ENCODE measurements around the gene SH2D3A.
A peak's percentile ranks its signal among the peaks of the same experiment; 100 is the strongest.
"Not testable (repeated sequence)": the region's sequence is repeated elsewhere in the genome, so short reads cannot be mapped to it uniquely, and the experiment has no call there.

The SH2D3A gene

GRCh38 chr19:6793411-6793810 lies 26.2 kb upstream of the SH2D3A start:
- in situ Hi-C loops (cut with HindIII; ENCODE audit: low pct_ligation_motif_present, low pct_unique_long_range_greater_than_20kb, low sequenced_read_pairs): no loop called here
- DNase-seq: no peak

DNA sequence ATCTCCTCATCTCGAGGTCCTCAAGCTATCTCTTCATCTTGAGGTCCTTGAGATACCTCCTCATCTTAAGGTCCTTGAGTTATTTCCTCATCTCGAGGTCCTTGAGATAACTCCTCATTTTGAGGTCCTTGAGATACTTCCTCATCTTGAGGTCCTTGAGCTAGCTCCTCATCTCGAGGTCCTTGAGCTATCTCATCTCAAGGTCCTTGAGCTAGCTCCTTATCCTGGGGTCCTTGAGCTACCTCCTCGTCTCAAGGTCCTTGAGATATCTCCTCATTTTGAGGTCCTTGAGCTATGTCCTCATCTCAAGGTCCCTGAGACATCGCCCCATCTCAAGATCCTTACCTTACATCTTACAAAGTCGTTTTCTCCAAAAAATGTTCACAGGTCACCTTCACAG lies 24.0 kb upstream of the SH2D3A start:
- no peak for DNase-seq
- in situ Hi-C loops (cut with HindIII; ENCODE audit: low pct_ligation_motif_present, low pct_unique_long_range_greater_than_20kb, low sequenced_read_pairs): no loop called here

GRCh38 chr19:6790194-6791128 lies 23.2 kb upstream of the SH2D3A start:
- in situ Hi-C loops (cut with HindIII; ENCODE audit: low pct_ligation_motif_present, low pct_unique_long_range_greater_than_20kb, low sequenced_read_pairs): no loop called here
- no peak for DNase-seq

GRCh38 chr19:6788896-6789295 lies 21.7 kb upstream of the SH2D3A start:
- in situ Hi-C loops (cut with HindIII; ENCODE audit: low pct_ligation_motif_present, low pct_unique_long_range_greater_than_20kb, low sequenced_read_pairs): no loop called here
- DNase-seq: no peak

DNA sequence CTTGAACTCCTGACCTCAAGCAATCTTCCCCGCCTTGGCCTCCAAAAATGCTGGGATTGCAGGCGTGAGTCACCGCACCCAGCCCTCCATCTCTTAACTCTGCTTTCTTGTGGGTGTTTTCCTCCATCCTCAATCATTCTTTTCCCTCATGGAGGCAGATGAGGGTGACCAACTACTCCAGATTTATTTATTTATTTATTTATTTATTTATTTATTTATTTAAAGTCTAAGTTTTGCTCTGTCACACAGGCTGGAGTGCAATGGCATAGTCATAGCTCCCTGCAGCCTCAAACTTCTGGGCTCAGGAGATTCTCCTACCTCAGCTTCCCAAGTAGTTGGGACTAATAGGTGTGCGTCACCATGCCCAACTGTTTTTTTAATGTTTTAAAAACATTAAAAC lies 20.2 kb upstream of the SH2D3A start:
- in situ Hi-C loops (cut with HindIII; ENCODE audit: low pct_ligation_motif_present, low pct_unique_long_range_greater_than_20kb, low sequenced_read_pairs): no loop called here
- DNase-seq: no peak

GRCh38 chr19:6779206-6779605 lies 12.0 kb upstream of the SH2D3A start:
- in situ Hi-C loops (cut with HindIII; ENCODE audit: low pct_ligation_motif_present, low pct_unique_long_range_greater_than_20kb, low sequenced_read_pairs): no loop called here
- DNase-seq: no peak

GRCh38 chr19:6778386-6778785 lies 11.2 kb upstream of the SH2D3A start:
- no peak for DNase-seq
- in situ Hi-C loops (cut with HindIII; ENCODE audit: low pct_ligation_motif_present, low pct_unique_long_range_greater_than_20kb, low sequenced_read_pairs): no loop called here

DNA sequence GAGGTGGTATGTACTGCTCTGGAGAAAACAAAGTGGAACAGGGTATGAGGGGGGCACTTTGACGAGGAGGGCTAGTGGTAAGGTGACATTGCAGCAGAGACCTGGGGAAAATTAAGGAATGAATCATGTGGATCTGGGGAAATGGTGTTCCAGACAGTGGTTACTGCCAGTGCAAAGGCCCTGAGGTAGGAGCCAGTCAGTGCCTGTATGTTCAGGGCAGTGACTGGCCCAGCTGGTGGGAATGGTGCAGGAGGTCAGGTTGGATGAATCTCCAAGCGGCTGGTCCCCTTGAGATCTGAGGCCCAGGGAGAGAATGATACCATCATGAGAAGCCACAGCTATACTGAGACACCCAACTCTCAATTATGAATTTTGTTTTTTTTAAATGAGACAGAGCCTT lies 10.2 kb upstream of the SH2D3A start:
- in situ Hi-C loops (cut with HindIII; ENCODE audit: low pct_ligation_motif_present, low pct_unique_long_range_greater_than_20kb, low sequenced_read_pairs): no loop called here
- DNase-seq: no peak

- in situ Hi-C loops (cut with HindIII; ENCODE audit: low pct_ligation_motif_present, low pct_unique_long_range_greater_than_20kb, low sequenced_read_pairs): no loop called here
- DNase-seq: no peak
These were observed 9.8 kb upstream of the SH2D3A start for GRCh38 chr19:6776999-6777398.

DNA sequence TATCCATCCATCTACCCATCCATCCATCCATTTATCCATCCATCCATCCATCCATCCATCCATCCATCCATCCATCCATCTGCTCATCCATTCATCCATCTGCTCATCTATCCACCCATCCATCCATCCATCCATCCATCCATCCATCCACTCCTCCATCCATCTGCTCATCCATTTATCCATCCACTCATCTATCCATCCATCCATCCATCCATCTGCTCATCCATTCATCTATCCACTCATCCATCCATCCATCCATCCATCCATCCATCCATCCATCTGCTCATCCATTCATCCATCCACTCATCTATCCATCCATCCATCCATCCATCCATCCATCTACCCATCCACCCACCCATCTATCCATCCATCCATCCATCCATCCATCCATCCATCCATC lies 8.8 kb upstream of the SH2D3A start:
- in situ Hi-C loops (cut with HindIII; ENCODE audit: low pct_ligation_motif_present, low pct_unique_long_range_greater_than_20kb, low sequenced_read_pairs); DNase-seq: not testable (repeated sequence)

GRCh38 chr19:6774821-6775707 lies 7.8 kb upstream of the SH2D3A start:
- no peak for DNase-seq
- in situ Hi-C loops (cut with HindIII; ENCODE audit: low pct_ligation_motif_present, low pct_unique_long_range_greater_than_20kb, low sequenced_read_pairs): no loop called here

GRCh38 chr19:6773323-6773931 lies 6.2 kb upstream of the SH2D3A start:
- no peak for DNase-seq
- in situ Hi-C loops (cut with HindIII; ENCODE audit: low pct_ligation_motif_present, low pct_unique_long_range_greater_than_20kb, low sequenced_read_pairs): no loop called here

- in situ Hi-C loops (cut with HindIII; ENCODE audit: low pct_ligation_motif_present, low pct_unique_long_range_greater_than_20kb, low sequenced_read_pairs): no loop called here
- no peak for DNase-seq
These were observed 5.7 kb upstream of the SH2D3A start for GRCh38 chr19:6772866-6773322.

DNA sequence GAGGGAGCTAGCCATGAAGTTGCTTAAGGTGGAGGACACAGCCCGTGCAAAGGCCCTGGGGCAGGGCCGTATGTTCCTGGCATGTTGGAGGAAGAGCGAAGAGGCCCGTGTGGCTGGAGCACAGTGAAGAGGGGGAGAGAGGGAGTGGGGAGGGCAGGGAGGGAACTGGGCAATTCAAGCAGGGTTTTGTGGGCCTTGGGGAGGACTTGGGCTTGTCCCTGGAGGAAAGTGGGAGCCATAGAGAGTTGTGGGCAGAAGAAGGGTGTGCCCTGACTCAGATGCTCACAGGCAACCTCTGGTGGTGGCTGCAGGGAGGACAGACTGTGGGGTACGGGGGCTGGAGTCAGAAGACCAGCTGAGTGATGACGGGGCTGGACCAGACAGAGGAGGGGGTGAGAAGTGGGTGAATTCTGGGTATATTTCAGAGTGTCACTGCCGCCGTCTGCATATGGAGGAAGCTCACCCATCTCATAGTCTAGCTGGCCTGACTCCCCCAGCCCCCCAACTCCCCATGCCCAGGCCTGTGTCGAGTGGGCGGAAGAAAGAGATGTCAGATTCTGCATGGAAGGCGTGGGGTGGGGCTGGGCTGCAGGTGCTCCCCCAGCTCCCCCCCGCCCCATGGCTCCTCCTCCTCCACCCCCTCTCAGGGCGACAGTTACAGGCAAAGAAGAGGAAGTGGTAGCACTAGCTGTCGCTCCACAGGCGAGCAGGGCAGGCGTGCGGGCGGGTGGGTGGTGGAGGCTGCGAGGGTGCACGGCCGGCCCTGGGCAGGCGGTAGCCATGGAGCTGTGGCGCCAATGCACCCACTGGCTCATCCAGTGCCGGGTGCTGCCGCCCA lies 5.0 kb upstream of the SH2D3A start, which contains the start of gene VAV1:
Gene VAV1, plus strand, starts transcription at position 681 of the 838 bp plus-strand sequence. Its CDS starts 100 bp downstream, at position 781.
- in situ Hi-C loops (cut with HindIII; ENCODE audit: low pct_ligation_motif_present, low pct_unique_long_range_greater_than_20kb, low sequenced_read_pairs): no loop called here
- DNase-seq: no peak

GRCh38 chr19:6771648-6772027 lies 4.4 kb upstream of the SH2D3A start:
- in situ Hi-C loops (cut with HindIII; ENCODE audit: low pct_ligation_motif_present, low pct_unique_long_range_greater_than_20kb, low sequenced_read_pairs): not testable (repeated sequence)

GRCh38 chr19:6769006-6769619 lies 1.9 kb upstream of the SH2D3A start:
- DNase-seq: peak; percentile 25
- in situ Hi-C loops (cut with HindIII; ENCODE audit: low pct_ligation_motif_present, low pct_unique_long_range_greater_than_20kb, low sequenced_read_pairs): no loop called here

More at GRCh38 chr19:6771648-6772027, 4.4 kb upstream of the SH2D3A start:
- DNase-seq: not testable (repeated sequence)

- in situ Hi-C loops (cut with HindIII; ENCODE audit: low pct_ligation_motif_present, low pct_unique_long_range_greater_than_20kb, low sequenced_read_pairs): no loop called here
- no peak for DNase-seq
These were observed 1.1 kb upstream of the SH2D3A start for GRCh38 chr19:6768236-6768785.

GRCh38 chr19:6767081-6767356 lies 216 bp downstream of the SH2D3A start:
- no peak for DNase-seq
- in situ Hi-C loops (cut with HindIII; ENCODE audit: low pct_ligation_motif_present, low pct_unique_long_range_greater_than_20kb, low sequenced_read_pairs): no loop called here
